GM21619 (cell line): ENCODE measurements around the gene OR1Q1.
"Not testable (repeated sequence)": the region's sequence is repeated elsewhere in the genome, so short reads cannot be mapped to it uniquely, and the experiment has no call there.

ENCODE experiments used
- ATAC-seq: cut with Tn5 transposase; IDR thresholded peaks from one replicate; pipeline ENCODE4 v1.9.1; 2021; ENCODE audit not compliant: unreplicated experiment

Gene OR1Q1

DNA sequence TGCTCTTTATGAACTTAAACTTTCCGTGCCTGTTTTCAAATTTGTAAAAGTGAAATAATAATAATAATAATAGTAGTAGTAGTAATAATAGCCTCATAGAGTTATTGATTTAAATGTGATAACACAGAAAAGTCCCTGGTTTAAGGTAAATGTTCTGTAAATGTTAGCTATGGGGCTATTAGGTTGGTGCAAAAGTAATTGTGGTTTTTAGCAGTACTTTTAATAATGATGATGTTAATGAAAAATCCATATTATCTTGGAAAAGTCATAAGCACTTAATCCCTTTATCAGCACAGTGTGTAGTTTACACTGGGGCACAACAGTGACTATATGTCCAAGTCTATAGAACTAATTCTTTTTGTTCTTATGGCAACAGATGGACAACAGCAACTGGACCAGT, at the start of gene OR1Q1:
Gene OR1Q1 (plus strand): TSS at position 377 of the 400 bp plus-strand sequence. CDS start 0 bp downstream, at position 377.
- ATAC-seq: no peak

- no peak for ATAC-seq
Observed at GRCh38 chr9:122567901-122568300, 46.6 kb upstream of the OR1Q1 start.

- ATAC-seq: no peak
Observed at GRCh38 chr9:122572456-122572855, 42.1 kb upstream of the OR1Q1 start.

- ATAC-seq: no peak
Observed at GRCh38 chr9:122579874-122580273, 34.7 kb upstream of the OR1Q1 start.

DNA sequence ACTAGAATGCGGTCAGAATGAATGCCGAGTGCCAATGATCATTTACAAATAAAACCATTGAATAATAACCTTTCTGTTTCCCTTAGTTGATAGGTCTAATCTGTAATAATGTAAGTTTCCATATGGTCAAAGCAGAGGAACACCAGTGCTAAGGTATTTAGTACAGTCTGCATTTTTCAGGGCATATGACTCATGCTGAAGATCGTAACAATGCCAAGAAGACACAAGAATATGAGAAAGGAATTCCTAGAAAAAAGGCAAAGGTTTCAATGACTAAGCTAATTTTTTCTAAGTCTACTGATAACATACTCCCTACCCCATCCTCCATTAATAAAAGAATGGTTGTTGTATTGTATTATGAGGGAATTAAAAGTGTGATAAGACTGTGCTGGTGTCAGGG, 34.2 kb upstream of the OR1Q1 start:
- no peak for ATAC-seq

DNA sequence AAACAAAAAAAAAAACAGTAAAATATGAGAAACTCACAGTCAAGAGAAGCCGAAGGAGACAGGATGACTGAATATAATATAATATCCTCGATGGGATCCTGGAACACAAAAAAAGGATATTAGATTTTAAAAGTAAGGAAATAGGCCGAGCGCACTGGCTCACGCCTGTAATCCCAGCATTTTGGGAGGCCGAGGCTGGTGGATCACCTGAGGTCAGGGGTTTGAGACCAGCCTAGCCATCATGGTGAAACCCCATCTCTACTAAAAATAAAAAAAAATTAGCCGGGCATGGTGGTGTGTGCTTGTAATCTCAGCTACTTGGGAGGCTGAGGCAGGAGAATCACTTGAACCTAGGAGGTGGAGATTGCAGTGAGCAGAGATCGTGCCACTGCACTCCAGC, 31.3 kb upstream of the OR1Q1 start, which contains the start of gene OR1L8:
Gene OR1L8 (minus strand): TSS at position 101 of the 400 bp plus-strand sequence. CDS start 14,907 bp downstream, outside the sequence.
- ATAC-seq: not testable (repeated sequence)

GRCh38 chr9:122605691-122606090, 8.8 kb upstream of the OR1Q1 start:
- ATAC-seq: no peak

- no peak for ATAC-seq
Observed at GRCh38 chr9:122606587-122606986, 8.0 kb upstream of the OR1Q1 start.

DNA sequence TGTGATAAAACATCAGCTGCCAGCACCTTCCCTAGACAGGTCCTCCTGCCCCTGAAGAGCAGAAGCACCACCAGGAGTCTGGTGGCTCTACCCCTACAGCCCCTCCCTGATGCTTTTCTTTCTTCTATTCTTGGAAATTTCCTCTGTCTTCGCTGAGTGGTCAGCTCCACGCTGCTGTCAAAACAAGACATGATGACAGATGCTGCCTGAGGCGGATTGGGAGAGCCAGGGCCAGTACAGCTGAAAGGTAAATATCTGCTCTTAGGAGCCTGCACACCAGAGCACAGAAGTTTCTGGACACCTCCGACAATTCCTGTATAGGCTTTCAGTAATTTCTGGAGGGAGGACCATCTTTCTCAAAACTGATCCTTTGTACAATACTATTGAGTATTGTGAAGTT, 4.7 kb upstream of the OR1Q1 start:
- no peak for ATAC-seq

GRCh38 chr9:122619996-122620395, 5.5 kb downstream of the OR1Q1 start:
- no peak for ATAC-seq

GRCh38 chr9:122642226-122642625, 27.7 kb downstream of the OR1Q1 start:
- no peak for ATAC-seq

- no peak for ATAC-seq
Observed at GRCh38 chr9:122656378-122656777, 41.8 kb downstream of the OR1Q1 start.

GRCh38 chr9:122657527-122657926, 43.0 kb downstream of the OR1Q1 start, which contains the start of gene OR1B1:
Gene OR1B1 (minus strand): TSS chr9:122657627.
- no peak for ATAC-seq

DNA sequence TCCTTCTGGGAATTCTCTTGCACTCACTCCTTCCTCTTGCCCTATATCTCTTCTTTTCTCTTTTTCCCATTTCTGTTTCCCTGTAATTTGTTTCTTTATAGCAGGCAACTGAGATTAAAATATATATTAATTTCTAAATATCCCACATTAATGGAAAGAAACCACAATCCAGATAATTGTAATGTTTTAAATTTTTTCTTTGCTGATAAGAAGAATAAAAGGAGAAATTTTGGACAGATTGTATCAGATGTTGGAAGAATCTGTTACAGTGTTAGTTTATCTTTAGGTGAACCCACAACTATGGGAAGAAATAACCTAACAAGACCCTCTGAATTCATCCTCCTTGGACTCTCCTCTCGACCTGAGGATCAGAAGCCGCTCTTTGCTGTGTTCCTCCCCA, 46.9 kb downstream of the OR1Q1 start, which contains the start of gene OR1L1:
Gene OR1L1 (plus strand): TSS at position 301 of the 400 bp plus-strand sequence. CDS start 0 bp downstream, at position 301.
- no peak for ATAC-seq
